Thyroid gland (tissue), 4 donors: Measurements from ENCODE around the gene KATNAL1.

Experiments used
- CTCF ChIP-seq, 6 experiments: fragments of 200-600 bp in 3 of 6; fragments of 450-650 bp in 3 of 6; sonication (generic) in 3 of 6; IDR thresholded peaks; one replicate each; pipeline ENCODE4 v1.5.1; 2016 to 2019; ENCODE audit warnings: antibody characterized with exemption in 6 of 6, mild to moderate bottlenecking in 2 of 6, inconsistent platforms in 1 of 6, moderate library complexity in 1 of 6
- POLR2A ChIP-seq, 2 donors: fragments of 450-650 bp; IDR thresholded peaks; one replicate each; pipeline ENCODE4 v1.6.1; 2017; ENCODE audit warnings: antibody characterized with exemption in 2 of 2, mild to moderate bottlenecking in 2 of 2, moderate library complexity in 1 of 2

- TF ChIP-seq CTCF (IDR thresholded peaks at IDR 0.05), result no peak
- no peak for TF ChIP-seq POLR2A (IDR thresholded peaks at IDR 0.05)
These were observed 44.8 kb upstream of the KATNAL1 start for GRCh38 chr13:30352121-30352520.
